HEK293 (cell line): ENCODE data around the gene ANAPC10.

Experiments
- KLF7 ChIP-seq: fragments of 450-650 bp; formaldehyde crosslinking; IDR thresholded peaks from 2 replicates; pipeline ENCODE4 v1.5.1; 2016; ENCODE audit warnings: missing biosample characterization, missing genetic modification characterization, borderline replicate concordance
- PRDM10 ChIP-seq: fragments of 450-650 bp; formaldehyde crosslinking; IDR thresholded peaks from 2 replicates; pipeline ENCODE4 v1.5.1; 2016; ENCODE audit warnings: missing biosample characterization, missing genetic modification characterization
- TSHZ1 ChIP-seq: fragments of 450-650 bp; formaldehyde crosslinking; IDR thresholded peaks from 2 replicates; pipeline ENCODE4 v1.5.1; 2016; ENCODE audit warnings: missing biosample characterization, missing genetic modification characterization, borderline replicate concordance
- ZBTB10 ChIP-seq: fragments of 450-650 bp; formaldehyde crosslinking; IDR thresholded peaks from 2 replicates; pipeline ENCODE4 v1.5.1; 2016; ENCODE audit warnings: missing biosample characterization, missing genetic modification characterization
- ZBTB6 ChIP-seq: fragments of 450-650 bp; formaldehyde crosslinking; IDR thresholded peaks from 2 replicates; pipeline ENCODE4 v1.5.1; 2017; ENCODE audit warnings: missing biosample characterization, missing genetic modification characterization
- ZFP3 ChIP-seq: fragments of 450-650 bp; formaldehyde crosslinking; IDR thresholded peaks from 2 replicates; pipeline ENCODE4 v1.5.1; 2016; ENCODE audit warnings: low read depth, missing biosample characterization, missing genetic modification characterization
- ZNF10 ChIP-seq: fragments of 450-650 bp; formaldehyde crosslinking; IDR thresholded peaks from 2 replicates; pipeline ENCODE4 v1.5.1; 2017; ENCODE audit warnings: missing biosample characterization, missing genetic modification characterization
- ZNF133 ChIP-seq: fragments of 450-650 bp; formaldehyde crosslinking; IDR thresholded peaks from 2 replicates; pipeline ENCODE4 v1.5.1; 2016; ENCODE audit warnings: missing biosample characterization, missing genetic modification characterization
- ZNF248 ChIP-seq: fragments of 450-650 bp; formaldehyde crosslinking; IDR thresholded peaks from 2 replicates; pipeline ENCODE4 v1.5.1; 2017; ENCODE audit warnings: missing biosample characterization, missing genetic modification characterization
- ZNF302 ChIP-seq: fragments of 450-650 bp; formaldehyde crosslinking; IDR thresholded peaks from 2 replicates; pipeline ENCODE4 v1.5.1; 2016; ENCODE audit warnings: missing biosample characterization, missing genetic modification characterization, low read depth
- ZNF311 ChIP-seq: fragments of 450-650 bp; formaldehyde crosslinking; IDR thresholded peaks from 2 replicates; pipeline ENCODE4 v1.5.1; 2017; ENCODE audit warnings: missing biosample characterization, missing genetic modification characterization, borderline replicate concordance
- ZNF350 ChIP-seq: fragments of 450-650 bp; formaldehyde crosslinking; IDR thresholded peaks from 2 replicates; pipeline ENCODE4 v1.5.0; 2017; ENCODE audit warnings: missing biosample characterization, mild to moderate bottlenecking, missing genetic modification characterization
- ZNF433 ChIP-seq: fragments of 450-650 bp; formaldehyde crosslinking; IDR thresholded peaks from 2 replicates; pipeline ENCODE4 v1.5.1; 2016; ENCODE audit warnings: missing biosample characterization, missing genetic modification characterization, low read depth
- ZNF48 ChIP-seq: fragments of 450-650 bp; formaldehyde crosslinking; IDR thresholded peaks from 2 replicates; pipeline ENCODE4 v1.5.1; 2016; ENCODE audit warnings: missing biosample characterization, missing genetic modification characterization
- ZNF513 ChIP-seq: fragments of 450-650 bp; IDR thresholded peaks from 2 replicates; pipeline ENCODE4 v1.5.1; 2018; ENCODE audit warnings: missing biosample characterization, missing genetic modification characterization
- ZNF621 ChIP-seq: fragments of 450-650 bp; formaldehyde crosslinking; IDR thresholded peaks from 2 replicates; pipeline ENCODE4 v1.5.1; 2017; ENCODE audit warnings: missing biosample characterization, missing genetic modification characterization
- ZNF629 ChIP-seq: fragments of 450-650 bp; formaldehyde crosslinking; IDR thresholded peaks from 2 replicates; pipeline ENCODE4 v1.5.1; 2017; ENCODE audit warnings: missing biosample characterization, missing genetic modification characterization
- ZNF670 ChIP-seq: fragments of 450-650 bp; formaldehyde crosslinking; IDR thresholded peaks from 2 replicates; pipeline ENCODE4 v1.5.1; 2016; ENCODE audit warnings: missing biosample characterization, missing genetic modification characterization, low read depth
- ZNF777 ChIP-seq: fragments of 450-650 bp; formaldehyde crosslinking; IDR thresholded peaks from 2 replicates; pipeline ENCODE4 v1.5.1; 2017; ENCODE audit warnings: missing biosample characterization, missing genetic modification characterization, borderline replicate concordance
- ZNF837 ChIP-seq: fragments of 450-650 bp; formaldehyde crosslinking; IDR thresholded peaks from 2 replicates; pipeline ENCODE4 v1.5.1; 2016; ENCODE audit warnings: missing biosample characterization, missing genetic modification characterization
- ZSCAN18 ChIP-seq: fragments of 450-650 bp; formaldehyde crosslinking; IDR thresholded peaks from 2 replicates; pipeline ENCODE4 v1.5.1; 2016; ENCODE audit warnings: missing biosample characterization, missing genetic modification characterization
- ZSCAN4 ChIP-seq: fragments of 450-650 bp; formaldehyde crosslinking; IDR thresholded peaks from 2 replicates; pipeline ENCODE4 v1.5.1; 2017; ENCODE audit warnings: missing biosample characterization, missing genetic modification characterization

Gene ANAPC10

GRCh38 chr4:145097821-145098674 is at the start of gene ANAPC10, which contains the start of gene ABCE1 (continued):
- TF ChIP-seq ZNF513: no peak
- no peak for TF ChIP-seq ZFP3 (tag by site-specific recombination)
- TF ChIP-seq ZSCAN18 (tag by site-specific recombination): no peak
- no peak for TF ChIP-seq ZNF311 (tag by site-specific recombination)
- no peak for TF ChIP-seq ZNF670 (tag by site-specific recombination)
- TF ChIP-seq PRDM10 (tag by site-specific recombination): peak; percentile 48
- no peak for TF ChIP-seq ZNF302
- TF ChIP-seq ZNF629 (tag by site-specific recombination): peak; percentile 94
- no peak for TF ChIP-seq ZBTB10 (tag by site-specific recombination)
- TF ChIP-seq ZNF777 (tag by site-specific recombination): no peak
- no peak for TF ChIP-seq ZNF10 (tag by site-specific recombination)
- no peak for TF ChIP-seq ZNF621
- no peak for TF ChIP-seq ZNF48 (tag by site-specific recombination)
- peak; percentile 70 for TF ChIP-seq ZBTB6 (tag by site-specific recombination)
- TF ChIP-seq ZNF133 (tag by site-specific recombination): no peak
- no peak for TF ChIP-seq ZNF248 (tag by site-specific recombination)
- no peak for TF ChIP-seq ZNF350 (tag by site-specific recombination)
- no peak for TF ChIP-seq ZSCAN4 (tag by site-specific recombination)
- no peak for TF ChIP-seq TSHZ1 (tag by site-specific recombination)
- no peak for TF ChIP-seq ZNF837
- no peak for TF ChIP-seq ZNF433 (tag by site-specific recombination)
- no peak for TF ChIP-seq KLF7
